GM19238 (cell line): Measurements from ENCODE around the gene NQO2.

Experiments used
- DNase-seq: peaks from one replicate; pipeline ENCODE4 v3.0.0; 2011; ENCODE audit warnings: low spot score; ENCODE audit not compliant: insufficient read length

The NQO2 gene

GRCh38 chr6:2999618-3000557 lies at the start of gene NQO2:
Gene NQO2, plus strand, starts transcription at chr6:2999894. Its CDS starts 6,659 bp downstream, at chr6:3006553.
- peak; percentile 93 for DNase-seq

- DNase-seq: no peak
Measured at GRCh38 chr6:2950713-2951112, 49.0 kb upstream of the NQO2 start.

GRCh38 chr6:2951728-2952127 lies 48.0 kb upstream of the NQO2 start:
- DNase-seq: no peak

DNA sequence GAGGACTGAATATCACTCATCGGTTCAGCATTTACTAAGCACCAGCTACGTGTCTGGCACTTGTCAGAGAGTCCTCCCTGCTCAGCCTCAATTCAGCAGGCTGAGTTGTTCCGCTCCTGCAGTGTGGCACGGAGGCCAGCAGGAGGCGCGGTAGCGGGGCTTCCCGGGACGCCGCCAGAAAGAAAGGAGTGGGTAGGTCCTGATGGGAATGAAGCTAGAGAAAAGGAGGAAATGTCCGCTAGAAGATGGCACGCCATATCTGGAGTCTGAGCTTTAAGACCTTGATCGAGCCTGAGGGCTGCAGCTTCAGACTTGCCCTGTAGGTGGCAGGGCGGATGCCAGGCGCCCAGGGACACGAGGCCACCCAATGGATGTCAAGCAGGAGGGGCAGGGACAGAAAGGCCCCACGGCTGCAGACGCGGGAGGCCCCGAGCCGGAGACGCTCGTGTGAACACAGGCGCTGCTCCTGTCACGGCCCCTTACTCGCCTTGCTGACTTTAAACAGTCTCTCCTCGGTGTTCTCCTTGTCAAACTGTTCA lies 47.1 kb upstream of the NQO2 start:
- DNase-seq: no peak

- no peak for DNase-seq
Measured at GRCh38 chr6:2953098-2953497, 46.6 kb upstream of the NQO2 start.

DNA sequence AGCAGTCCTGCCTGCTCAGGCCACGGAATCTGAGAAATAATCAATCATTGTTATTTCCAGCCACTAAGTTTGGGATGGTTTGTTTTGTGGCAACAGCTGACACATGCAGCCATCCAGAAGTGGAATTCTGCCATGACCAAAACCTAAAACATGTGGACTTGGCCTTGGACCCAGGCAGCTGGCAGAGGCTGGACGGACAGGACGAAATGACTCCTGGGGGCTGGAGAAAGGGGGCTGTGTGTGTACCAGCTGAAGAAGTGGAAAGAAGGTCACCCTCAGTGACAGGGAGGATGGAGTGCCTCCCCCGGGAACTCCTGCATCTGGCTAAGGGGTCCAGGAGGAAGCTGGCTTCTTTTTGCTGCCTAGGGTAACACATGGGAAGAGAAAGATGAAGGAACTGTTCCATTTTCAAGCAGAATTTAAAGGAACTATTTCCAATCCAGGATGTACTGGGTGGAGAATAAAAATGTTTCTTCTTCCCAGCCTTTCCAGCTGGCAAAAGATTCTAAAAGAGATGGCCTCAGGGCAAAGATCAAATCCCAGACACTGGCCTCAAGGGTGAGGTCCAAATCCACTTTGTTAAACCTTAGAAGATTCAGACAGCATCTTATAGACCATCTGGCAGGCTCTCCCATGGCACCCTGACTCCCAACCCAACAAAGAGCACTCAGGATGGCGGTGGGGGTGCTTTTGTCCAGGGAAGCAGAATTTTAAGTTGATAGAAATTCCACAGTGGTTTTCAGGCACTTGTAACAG lies 42.6 kb upstream of the NQO2 start:
- DNase-seq: no peak

- DNase-seq: no peak
Measured at GRCh38 chr6:2957696-2958330, 41.9 kb upstream of the NQO2 start.

DNA sequence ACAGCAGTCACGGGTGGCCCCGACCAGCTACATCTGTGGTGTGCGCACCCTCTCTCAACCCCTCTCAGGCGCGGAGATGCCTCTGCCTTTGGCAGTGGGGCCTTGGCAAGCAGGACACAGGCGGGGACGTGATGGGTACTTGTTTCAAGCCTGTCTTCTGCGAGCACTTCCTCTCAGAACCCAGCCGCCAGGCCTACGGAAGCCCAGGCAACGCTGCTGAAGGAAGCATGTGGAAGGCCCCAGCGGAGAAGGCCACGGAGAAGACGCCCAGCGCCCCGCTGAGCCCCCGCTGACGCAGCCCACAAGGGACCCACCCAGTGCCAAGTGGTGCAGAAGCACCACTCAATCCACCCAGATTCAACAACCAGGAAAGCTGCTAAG lies 41.4 kb upstream of the NQO2 start:
- no peak for DNase-seq

- DNase-seq: no peak
Measured at GRCh38 chr6:2958776-2959175, 40.9 kb upstream of the NQO2 start.

GRCh38 chr6:2959909-2960719 lies 39.6 kb upstream of the NQO2 start:
- no peak for DNase-seq

- DNase-seq: no peak
Measured at GRCh38 chr6:2960935-2961334, 38.8 kb upstream of the NQO2 start.

DNA sequence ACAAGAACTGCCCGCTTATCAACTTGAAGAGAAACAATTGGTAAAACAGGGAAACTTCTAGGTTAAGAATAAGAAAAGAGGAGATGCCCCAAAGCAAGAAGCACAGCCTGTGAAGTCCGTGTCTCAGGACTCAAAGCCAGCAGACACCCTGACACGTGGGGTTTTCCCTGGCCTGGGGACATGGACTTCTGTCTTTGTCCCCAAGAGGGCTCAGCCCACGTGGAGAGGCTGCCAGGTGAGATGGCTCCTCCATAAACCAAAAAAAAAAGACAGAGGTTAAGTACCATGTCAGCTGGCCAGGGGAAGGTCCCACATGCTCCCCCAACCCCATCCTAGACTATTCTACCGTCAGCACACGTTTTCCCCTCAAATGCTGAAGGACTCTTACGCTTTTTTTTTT lies 38.2 kb upstream of the NQO2 start:
- no peak for DNase-seq

GRCh38 chr6:2962004-2962403 lies 37.7 kb upstream of the NQO2 start:
- DNase-seq: no peak

DNA sequence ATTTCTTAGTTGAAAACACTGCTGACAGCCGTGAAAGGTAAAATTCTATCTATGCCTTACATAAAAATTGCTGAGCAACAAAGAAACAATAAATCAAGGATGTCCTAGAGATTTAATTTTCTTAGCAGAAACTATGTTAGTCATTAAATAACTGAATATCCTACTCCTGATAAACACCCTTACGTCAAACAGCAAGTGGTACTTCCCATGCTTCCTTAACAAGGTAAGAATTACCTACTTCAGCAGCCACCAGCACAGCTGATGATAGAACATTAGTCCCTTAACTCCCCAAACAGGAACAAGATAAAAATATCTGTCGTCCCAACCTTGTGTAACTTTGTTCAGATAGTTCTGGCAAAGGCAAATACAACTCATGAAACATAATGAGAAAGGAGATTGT lies 37.1 kb upstream of the NQO2 start:
- no peak for DNase-seq

- DNase-seq: no peak
Measured at GRCh38 chr6:2963756-2964155, 35.9 kb upstream of the NQO2 start.

DNA sequence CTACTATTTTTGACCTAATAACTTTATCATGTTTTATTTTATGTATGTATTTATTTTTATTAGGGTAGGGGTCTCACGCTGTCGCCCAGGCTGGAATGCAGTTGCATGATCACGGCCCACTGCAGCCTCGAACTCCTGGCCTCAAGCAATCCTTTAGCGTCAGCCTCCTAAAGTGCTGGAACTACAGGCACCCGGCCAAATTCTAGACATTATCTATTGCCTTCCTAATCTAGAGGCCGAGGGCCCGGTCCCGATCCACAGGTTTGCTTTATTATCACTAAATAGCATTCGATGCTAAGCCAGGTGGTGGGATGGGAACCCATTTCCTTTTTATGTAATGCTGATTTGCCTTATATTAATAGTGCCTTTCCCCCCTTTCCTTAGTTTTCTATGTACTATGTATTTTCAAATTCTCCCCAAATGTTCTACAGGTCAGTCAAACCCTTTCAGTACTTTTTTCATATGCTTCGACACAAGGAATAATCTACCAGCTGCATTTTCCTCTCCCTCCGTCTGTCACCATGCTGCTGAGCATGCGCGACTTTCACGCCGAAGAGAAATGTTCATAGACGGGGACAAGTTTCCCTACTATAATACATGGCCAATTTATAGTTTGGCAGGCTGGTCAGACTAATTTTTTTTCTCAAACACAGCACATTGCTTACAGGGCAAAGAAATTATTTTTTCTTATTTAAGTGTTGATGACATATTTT lies 34.7 kb upstream of the NQO2 start:
- DNase-seq: no peak

DNA sequence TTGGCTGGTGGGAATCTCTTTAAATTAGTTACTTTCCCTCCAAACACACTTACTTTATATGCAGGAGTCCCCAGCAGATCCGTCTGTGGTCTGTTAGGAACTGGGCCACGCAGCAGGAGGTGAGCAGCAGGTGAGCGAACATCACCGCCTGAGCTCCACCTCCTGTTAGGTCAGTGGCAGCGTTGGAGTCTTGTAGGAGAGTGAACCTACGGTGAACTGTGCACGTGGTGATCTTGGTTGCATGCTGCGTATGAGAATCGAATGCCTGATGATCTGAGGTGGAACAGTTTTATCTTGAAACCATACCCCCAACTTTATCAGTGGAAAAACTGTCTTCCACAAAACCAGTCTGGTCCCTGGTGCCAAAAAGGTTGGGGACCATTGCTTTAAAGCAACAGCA lies 33.3 kb upstream of the NQO2 start:
- no peak for DNase-seq

DNA sequence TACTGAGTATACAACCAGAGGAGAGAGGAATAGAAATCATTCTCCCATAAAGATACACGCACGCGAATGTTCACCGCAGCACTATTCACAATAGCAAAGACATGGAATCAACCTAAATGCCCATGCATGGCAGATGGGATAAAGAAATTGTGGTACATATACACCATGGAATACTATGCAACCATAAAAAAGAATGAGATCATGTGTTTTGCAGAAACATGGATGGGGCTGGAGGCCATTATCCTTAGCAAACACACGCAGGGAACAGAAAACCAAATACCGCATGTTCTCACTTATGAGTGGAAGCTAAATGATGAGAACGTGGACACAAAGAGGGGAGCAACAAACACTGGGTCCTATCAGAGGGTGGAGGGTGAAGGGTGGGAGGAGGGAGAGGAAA lies 31.8 kb upstream of the NQO2 start:
- no peak for DNase-seq

GRCh38 chr6:2968600-2969135 lies 31.0 kb upstream of the NQO2 start:
- DNase-seq: no peak

GRCh38 chr6:2969549-2969948 lies 30.1 kb upstream of the NQO2 start:
- no peak for DNase-seq
